ENCODE measurements around the gene CCDC60.

CCDC60 gene

GRCh38 chr12:119334430-119335170 is at the start of gene CCDC60:
CCDC60 (plus strand) TSS chr12:119334729; CDS start chr12:119335177, 448 bp downstream.
- no peak for DNase-seq (ENCODE audit: low spot score)

GRCh38 chr12:119288576-119288975 is 46.0 kb upstream of the CCDC60 start:
- no peak for DNase-seq (ENCODE audit: low spot score)

GRCh38 chr12:119292893-119293630 is 41.5 kb upstream of the CCDC60 start:
- no peak for DNase-seq (ENCODE audit: low spot score)

GRCh38 chr12:119294211-119294610 is 40.3 kb upstream of the CCDC60 start:
- no peak for DNase-seq (ENCODE audit: low spot score)

GRCh38 chr12:119296535-119296934 is 38.0 kb upstream of the CCDC60 start:
- DNase-seq (ENCODE audit: low spot score): no peak

GRCh38 chr12:119299130-119299529 is 35.4 kb upstream of the CCDC60 start:
- no peak for DNase-seq (ENCODE audit: low spot score)

- DNase-seq (ENCODE audit: low spot score): no peak
Observed at GRCh38 chr12:119301379-119301778, 33.1 kb upstream of the CCDC60 start.

- DNase-seq (ENCODE audit: low spot score): no peak
Observed at GRCh38 chr12:119302451-119303080, 32.0 kb upstream of the CCDC60 start.

GRCh38 chr12:119306593-119306992 is 27.9 kb upstream of the CCDC60 start:
- DNase-seq (ENCODE audit: low spot score): no peak

GRCh38 chr12:119307747-119308146 is 26.8 kb upstream of the CCDC60 start:
- DNase-seq (ENCODE audit: low spot score): no peak

- no peak for DNase-seq (ENCODE audit: low spot score)
Observed at GRCh38 chr12:119308708-119309456, 25.6 kb upstream of the CCDC60 start.

GRCh38 chr12:119311878-119312277 is 22.7 kb upstream of the CCDC60 start:
- DNase-seq (ENCODE audit: low spot score): no peak

- no peak for DNase-seq (ENCODE audit: low spot score)
Observed at GRCh38 chr12:119312904-119313303, 21.6 kb upstream of the CCDC60 start.

GRCh38 chr12:119314290-119314689 is 20.2 kb upstream of the CCDC60 start:
- DNase-seq (ENCODE audit: low spot score): no peak

GRCh38 chr12:119319638-119320037 is 14.9 kb upstream of the CCDC60 start:
- no peak for DNase-seq (ENCODE audit: low spot score)

- no peak for DNase-seq (ENCODE audit: low spot score)
Observed at GRCh38 chr12:119320678-119321077, 13.9 kb upstream of the CCDC60 start.

GRCh38 chr12:119322301-119322723 is 12.2 kb upstream of the CCDC60 start:
- no peak for DNase-seq (ENCODE audit: low spot score)

- DNase-seq (ENCODE audit: low spot score): no peak
Observed at GRCh38 chr12:119325813-119326212, 8.7 kb upstream of the CCDC60 start.

GRCh38 chr12:119326341-119326740 is 8.2 kb upstream of the CCDC60 start:
- DNase-seq (ENCODE audit: low spot score): no peak

GRCh38 chr12:119327471-119327870 is 7.1 kb upstream of the CCDC60 start:
- DNase-seq (ENCODE audit: low spot score): no peak

GRCh38 chr12:119328111-119328510 is 6.4 kb upstream of the CCDC60 start:
- DNase-seq (ENCODE audit: low spot score): no peak

Data from AG20443 (cell line).